Upper lobe of right lung (tissue), 1 donor: ENCODE data around the gene CHST10. TPM values are rescaled to one million over a fixed set of nuclear protein-coding genes. Genes with fewer than 3 reads are reported as not detected.

Experiments used
- total RNA-seq: library from RNA; stranded (reverse); fragmentation: NEBNext Ultra II Directional; extraction: Animal tissue kit (Norgen Biotek cat#: 25700); gene quantifications from one replicate; pipeline ENCODE4 v1.2.1, GENCODE V29; 2021
- donor health status: DM: no; HTN: yes; CAD: no; lungs with severe emphysema.

The CHST10 gene
- total RNA-seq, 1 donor from 2014 or later = 8.4 TPM

Other genes starting within 250 kb of the CHST10 start
- 4.2 TPM for gene LONRF2, start 95.2 kb downstream of the CHST10 start, total RNA-seq
- not detected for gene NMS, start 52.8 kb upstream of the CHST10 start, total RNA-seq
- gene PDCL3, start 145.3 kb upstream of the CHST10 start, total RNA-seq = 21.6 TPM